Posterior cingulate gyrus (tissue), 11 donors: ENCODE data around the gene GJA3.
A peak's percentile ranks its signal among the peaks of the same experiment; 100 is the strongest.

Experiments used
- DNase-seq, 10 donors: peaks; one replicate each; pipeline versions ENCODE4 v3.0.0 to v3.0.0-alpha.2; 2020 to 2021; ENCODE audit warnings: mixed read lengths in 3 of 10
- intact Hi-C: fragments of 100-400 bp; cut with DNase I; formaldehyde crosslinking; loops from one replicate; pipeline ENCODE4 v1.15.1; 2023

Gene GJA3

DNA sequence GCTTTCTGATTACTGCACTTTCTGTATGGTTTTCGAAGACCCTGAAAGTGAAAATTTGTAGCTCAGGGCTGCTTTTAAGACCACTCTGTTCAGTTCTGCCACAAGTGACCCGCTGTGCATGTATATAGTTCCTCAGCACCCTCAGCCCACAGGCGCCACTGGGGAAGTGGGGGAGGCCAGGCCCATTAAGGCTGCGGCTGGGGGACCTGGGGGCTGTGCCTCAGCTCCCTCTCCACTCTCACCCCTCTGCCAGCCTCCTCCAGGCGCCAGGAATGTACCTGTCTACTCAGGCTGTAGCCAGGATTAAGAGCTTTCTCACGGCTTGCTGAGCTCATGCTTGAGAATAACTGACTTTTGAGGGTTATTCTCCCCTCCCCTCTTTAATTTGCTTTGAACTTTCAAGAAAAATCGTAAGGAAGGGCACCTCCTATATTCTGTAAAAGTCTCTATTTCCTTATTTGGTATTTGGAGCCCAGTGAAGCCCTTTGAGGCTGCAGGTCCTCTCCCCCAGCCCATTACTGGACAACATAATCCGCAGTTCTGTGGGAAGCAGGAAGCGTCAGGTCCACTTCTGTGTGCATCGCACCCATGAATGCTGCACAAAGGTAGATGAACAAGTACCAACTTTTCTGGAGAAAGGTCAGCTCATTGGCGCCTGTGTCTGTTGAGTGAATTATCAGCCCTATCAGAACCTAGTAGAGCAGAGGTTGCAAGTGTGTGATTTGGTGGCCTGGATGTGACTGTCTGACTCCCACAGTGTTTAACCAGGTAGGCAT lies 29.6 kb downstream of the GJA3 start:
- intact Hi-C loops: no loop called here
- no peak for DNase-seq

DNA sequence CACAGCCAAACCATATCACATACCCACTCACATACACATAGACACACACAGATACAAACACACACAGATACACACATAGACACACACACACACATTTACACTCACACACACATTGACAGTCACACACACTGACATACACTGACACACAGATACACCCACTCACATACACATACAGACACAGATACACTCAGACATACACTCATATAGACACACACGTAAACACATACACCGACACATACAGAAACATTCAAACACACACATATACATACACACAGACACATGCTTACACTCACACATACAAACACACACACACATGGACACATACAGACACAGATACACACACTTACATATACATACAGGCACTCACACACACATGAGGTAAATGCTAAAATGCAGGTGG lies 30.2 kb downstream of the GJA3 start:
- intact Hi-C loops: no loop called here

DNA sequence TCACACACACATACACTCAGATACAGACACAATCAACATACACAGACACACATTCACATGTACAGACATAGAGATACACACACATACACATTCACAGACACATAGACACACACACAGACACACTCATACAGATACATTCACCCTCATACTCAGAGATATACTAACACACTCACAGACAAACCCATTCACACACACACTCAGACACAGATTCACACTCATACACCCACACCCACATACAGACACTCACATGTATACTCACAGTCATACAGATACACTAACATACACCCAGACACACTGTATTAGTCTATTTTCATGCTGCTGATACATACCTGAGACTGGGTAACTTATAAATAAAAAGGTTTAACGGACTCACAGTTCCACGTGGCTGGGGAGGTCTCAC lies 30.8 kb downstream of the GJA3 start:
- DNase-seq: no peak
- intact Hi-C loops: no loop called here

More for the DNA sequence above, 30.2 kb downstream of the GJA3 start:
- no peak for DNase-seq

DNA sequence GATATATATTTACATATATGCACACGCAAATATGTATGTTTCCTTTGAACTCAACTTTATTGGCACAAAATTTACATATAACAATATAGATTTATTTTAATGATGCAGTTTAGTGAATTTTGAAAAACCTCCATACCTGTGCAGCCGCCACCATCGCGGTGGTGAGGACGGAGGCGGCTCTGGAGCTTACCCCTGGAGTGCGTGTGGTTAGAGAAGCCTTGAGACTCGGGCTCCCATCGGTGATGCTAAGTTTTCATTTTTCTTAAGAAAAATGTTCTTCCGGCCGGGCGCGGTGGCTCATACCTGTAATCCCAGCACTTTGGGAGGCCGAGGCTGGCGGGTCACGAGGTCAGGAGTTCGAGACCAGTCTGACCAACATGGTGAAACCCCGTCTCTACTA lies 31.8 kb downstream of the GJA3 start:
- intact Hi-C loops: no loop called here
- DNase-seq: no peak

DNA sequence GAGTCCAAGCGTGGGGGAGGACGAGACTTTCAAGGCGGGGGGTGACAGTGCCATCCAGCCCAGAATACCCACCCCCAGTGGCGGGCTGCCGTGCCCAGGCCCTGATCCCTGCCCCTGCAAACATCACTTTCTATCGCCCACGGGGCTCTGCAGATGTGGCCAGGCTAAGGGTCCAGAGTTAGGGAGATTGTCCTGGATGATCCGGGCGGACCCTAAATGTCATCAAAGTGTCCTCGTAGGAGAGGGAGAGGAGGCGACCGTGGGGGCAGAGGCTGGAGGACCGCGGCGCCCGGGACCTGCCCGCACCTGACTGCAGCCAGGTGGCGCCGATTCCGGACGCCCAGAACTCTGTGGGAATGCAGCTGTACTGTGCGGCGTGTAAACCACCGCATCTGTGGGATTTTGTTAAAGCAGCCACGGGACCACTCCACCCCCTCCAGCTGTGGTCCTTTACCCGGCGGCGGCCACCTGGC lies 32.4 kb downstream of the GJA3 start:
- intact Hi-C loops: no loop called here
- DNase-seq: no peak

DNA sequence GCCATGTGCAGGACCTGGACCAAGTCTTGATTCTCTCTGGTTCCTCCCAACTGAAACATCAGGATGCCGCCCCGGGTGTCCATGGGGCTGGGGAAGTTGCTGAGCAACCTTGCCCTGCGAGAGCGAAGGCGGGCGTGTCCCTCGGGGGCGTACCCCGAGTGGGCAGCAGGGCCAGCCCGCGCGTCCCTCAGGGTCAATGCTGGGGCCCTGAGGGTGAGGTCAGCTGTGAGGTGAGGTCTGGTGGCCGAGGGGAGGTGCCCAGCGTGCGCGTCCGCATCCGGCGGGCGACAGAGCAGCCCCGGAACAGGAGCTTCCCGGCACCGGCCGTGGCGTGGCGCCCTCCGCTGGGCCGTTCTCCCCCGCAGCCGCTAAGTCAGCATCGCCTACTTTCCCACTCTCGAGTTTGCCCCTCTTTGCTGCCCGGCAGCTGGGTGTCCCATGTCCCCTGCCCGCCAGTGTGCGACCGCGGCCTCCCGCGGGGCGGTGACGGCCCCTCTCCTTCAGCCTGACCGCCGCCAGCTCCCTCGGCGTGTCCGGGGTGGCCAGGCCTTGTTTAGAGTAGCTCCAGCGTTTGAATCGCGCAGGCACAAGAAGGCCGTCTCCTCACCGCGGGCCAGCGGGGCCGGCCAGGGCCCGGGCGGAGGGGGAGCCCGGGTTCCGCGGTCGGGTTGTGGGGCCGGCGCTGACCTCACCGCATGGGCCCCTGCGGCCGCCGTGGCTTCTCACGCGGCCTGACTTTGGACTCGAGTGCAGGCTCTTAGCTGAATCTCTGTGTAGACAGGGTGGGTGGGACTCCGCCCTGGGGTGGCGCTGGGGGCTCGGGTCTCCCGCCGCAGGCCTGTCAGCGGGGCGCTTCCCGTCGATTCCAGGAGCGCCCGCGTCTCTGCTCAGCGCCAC lies 33.0 kb downstream of the GJA3 start:
- intact Hi-C loops: no loop called here
- DNase-seq: peak in 9 of 10 donors; percentile 18 to 93 (median 62)

DNA sequence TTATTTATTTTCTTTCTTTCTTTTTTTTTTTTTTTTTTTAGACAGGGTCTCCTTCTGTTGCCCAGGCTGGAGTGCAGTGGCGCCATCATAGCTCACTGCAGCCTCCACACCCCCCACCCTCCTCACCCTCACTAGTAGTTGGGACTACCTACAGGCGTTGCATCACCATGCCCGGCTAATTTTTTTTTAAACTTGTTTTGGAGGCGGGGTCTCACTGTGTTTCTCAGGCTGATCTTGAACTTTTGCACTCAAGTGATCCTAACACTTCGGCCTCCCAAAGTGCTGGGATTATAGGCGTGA lies 33.6 kb downstream of the GJA3 start:
- intact Hi-C loops: no loop called here
- DNase-seq: no peak

DNA sequence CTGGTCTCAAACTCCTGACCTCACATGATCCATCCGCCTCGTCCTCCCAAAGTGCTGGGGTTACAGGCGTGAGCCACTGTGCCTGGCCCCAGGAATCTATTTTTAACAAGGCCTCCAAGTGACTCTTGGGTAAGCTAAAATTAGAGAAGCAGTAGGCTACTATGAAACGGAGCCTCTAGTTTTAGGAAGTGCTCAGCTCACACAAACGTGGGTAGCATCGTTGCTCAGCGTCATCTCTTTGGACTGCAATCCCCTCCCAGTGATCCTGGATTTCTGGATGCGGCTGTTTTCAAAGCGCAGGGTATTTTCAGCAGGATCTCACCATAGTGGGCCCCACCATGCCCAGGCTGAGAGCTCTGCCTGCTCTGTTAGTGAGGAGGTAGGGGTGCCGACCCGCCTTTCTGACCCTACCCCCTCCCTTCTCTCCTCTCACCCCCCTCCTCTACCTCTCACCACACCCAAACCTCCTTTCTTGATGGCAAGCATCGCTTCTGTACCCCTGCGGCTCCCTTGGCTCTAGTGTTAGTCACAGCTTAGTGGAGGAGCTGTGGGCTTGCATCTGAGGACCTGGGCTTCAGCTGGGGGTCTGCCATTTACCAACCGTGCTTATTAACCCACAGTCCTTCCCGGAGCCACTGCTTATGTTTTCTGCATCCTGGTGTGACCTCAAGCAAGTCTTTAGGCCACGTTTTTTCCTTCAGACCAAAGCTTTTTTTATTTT lies 34.2 kb downstream of the GJA3 start:
- intact Hi-C loops: no loop called here
- no peak for DNase-seq

DNA sequence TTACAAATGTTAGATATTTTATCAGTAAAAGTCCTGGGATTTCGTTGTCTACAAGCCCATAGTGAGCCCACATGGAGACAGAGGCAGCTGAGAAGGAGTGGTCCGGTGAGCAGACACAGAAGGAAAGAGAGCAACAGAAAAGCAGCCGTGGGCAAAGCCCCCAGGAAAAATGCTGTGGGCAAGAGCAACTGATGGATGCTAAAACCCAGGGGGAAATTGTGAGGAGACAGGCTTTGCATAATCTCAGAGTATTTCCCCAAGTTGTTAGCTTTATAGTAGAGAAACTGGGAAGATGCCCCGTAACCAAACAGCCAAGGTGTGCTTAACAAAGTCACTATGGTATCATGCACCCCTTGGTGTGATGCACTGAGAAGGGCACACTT lies 35.1 kb downstream of the GJA3 start:
- no peak for DNase-seq
- intact Hi-C loops: no loop called here

DNA sequence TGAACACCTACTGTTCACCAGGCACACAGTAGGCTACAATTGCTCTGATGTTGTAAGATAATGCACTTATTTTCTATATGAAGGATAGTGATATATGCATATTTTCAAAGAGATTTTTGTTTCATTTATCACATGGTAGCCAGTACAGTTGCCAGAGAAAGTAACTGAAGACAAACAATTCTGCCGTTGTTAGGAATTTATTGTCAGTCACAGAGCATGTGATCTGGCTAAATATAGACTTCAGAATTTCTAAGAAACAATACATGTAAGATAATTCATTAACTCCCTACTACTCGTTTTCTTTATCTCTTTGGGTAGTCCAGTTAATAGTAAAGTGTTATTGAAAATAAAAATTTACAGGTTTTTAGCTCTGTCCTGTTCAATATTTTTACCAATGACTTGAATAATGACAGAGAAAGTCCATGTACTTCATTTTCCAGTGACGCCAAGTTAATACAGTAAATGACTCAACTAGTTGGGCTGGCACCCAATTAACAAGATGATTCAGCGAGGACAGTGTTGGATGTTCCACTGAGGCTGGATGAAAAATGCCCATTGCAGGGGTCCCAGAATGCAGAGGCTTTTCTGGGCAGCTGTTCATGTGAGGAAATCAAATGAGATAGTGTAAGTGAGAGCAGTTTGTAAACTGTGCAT lies 35.6 kb downstream of the GJA3 start:
- DNase-seq: no peak
- intact Hi-C loops: no loop called here

DNA sequence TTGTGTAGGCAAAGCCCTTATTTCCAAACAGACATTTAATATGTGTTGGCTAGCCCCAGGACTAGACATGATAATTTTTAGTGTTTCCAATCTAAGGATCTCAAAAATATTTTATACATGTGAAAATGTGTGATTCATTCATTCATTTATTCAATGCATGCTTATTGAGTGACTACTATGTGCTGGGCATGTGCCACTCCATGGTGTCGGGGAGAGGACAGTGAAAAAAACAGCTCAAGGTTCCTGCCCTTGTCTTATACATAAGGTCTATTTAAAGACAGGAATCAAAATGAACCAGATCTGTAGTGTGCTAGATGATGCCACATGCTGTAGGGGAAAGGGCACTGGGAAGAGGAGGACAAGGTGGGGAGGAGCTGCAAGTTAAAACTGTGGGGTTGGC lies 36.5 kb downstream of the GJA3 start:
- intact Hi-C loops: no loop called here
- DNase-seq: no peak

DNA sequence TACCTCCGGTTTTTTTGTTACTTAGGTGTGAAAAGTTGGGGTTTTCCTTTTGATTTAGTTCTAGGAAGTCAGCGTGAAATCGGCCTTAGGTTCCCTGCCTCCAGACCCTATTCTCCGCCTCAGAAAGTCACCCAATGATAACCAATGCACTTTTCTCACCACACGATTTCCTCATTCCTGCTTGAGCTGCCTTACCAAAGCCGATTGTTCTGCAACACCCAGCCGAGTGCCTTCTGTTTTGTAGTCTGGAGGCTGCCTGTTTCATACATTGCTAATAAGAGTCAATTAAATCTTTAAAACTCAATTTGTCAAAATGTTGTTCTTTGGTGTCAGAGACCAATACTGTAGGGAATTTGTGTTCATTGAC lies 39.7 kb downstream of the GJA3 start:
- intact Hi-C loops: no loop called here
- DNase-seq: no peak

DNA sequence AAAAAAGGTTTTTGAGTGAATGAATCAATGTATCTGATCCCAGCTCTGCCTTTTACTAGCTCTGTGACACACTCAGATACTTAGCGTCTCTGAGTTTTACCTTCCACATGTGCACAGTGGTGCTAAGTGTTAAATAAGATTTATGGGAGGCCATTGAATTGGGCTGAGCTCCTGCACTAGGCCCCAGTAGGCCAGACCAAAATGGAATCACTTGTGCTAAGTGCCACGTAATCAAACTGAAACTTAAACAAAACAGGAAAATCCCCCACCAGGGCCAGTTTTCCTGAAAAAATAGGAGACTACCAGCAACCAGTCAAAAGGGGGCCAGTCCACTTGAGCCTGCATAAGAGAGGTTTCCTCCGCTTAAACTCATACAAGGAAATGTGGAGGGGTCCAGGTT lies 40.9 kb downstream of the GJA3 start:
- no peak for DNase-seq
- intact Hi-C loops: no loop called here

DNA sequence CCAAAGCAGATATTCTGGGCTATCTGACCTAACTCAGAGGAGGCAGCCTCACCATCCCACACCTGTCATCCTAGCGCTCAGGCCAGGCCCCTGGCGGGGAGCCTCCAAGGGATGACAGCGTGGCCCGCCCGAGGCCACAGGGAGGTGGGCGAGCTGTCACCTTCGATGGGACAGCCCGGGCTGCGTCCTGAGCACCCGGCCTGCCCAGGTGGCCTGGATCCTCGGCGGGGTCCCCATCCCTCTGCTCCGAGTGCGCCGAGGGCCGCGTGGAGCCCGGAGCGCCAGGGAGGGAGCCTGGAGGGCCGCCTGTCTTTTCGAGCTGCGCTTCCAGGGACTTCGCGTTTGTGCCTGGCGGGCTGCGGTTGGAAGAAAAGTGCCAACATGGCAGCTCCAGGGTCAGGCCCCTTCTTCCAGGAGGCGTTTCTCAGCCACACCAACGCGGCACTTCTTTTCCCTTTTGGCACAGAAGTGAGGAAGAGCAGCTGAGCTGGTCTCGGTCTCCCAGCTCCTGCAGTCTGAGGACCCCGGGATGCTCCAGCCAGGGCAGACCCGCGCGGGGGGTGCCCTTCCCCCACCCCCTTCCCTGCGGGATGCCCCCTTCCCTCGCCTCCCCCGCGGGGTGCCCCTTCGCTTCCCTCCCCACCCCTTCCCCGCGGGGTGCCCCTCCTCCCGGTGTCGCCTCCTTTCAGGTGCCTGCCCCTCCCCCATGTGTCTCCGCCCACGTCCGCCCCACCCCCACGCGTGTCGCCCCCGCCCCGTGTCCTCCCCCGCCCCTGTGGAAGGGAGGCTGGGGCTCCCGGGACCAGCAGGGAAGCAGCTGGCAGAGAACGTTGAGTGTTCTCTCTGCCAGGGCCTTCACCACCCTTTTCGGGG lies 42.3 kb downstream of the GJA3 start:
- intact Hi-C loops: no loop called here
- peak; percentile 12 to 91 (median 48) for DNase-seq

DNA sequence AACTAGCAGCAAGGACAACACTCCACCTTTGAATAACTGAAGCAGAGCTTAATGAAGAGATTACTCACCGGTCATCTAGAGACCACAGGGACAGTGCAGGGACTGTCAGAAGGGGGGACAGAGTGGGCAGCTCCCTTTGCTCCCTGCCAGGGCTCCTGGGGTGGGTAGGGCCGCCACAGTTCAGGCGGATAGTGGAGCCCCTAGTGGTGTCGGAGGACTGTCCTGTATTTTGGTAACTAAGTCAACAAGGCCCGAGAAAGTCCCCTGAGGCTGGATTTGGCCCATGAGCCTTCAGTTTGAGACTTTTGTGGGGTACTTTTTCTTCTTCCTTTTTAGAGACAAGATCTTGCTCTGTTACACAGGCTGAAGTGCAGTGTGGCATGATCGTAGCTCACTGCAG lies 44.6 kb downstream of the GJA3 start:
- DNase-seq: no peak
- intact Hi-C loops: no loop called here

DNA sequence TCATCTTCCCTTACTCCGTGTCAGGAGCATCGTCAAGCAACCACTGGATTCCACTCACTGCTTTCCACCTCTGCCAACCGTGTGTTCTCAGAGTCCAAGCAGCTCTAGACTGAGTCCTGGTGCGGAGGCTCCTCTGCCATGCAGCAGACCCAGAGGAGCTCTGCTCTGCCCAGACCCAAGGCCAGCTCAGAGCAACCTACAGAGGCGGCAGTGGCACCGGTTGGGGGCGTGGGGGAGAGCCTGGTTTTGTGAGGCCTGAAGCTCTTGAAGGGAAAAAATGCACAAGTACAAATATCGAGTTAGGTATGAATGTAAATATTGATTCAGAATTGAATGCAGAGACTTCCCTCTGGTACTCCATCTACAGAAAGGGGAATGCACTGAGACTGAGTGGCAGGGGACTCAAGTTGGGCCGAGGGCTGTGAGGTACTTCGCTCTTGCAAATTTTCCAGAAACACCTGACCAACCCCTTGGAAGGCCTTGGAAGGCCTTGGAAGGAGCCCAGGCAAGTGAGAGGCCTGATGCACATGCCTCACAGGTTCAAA lies 46.7 kb downstream of the GJA3 start:
- intact Hi-C loops: no loop called here
- no peak for DNase-seq

DNA sequence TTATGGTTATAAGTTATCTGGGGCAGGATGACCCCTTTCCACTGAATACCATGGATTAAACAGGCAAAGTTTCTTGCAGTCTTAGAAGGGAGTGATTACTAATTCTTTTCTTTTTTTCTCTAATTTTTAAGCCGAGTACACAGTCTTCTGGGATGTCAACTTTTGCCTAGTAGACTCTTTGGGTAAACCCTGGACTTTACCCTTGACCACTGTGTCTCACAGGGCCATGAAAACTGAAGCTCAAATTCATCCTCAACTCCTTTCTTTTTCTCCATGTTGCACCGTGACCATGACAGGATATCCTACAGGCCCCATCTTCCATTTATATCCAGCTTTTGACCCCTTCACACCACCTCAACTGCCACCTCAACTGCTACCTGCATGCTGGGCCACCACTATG lies 51.8 kb downstream of the GJA3 start:
- intact Hi-C loops: no loop called here
- DNase-seq: no peak

DNA sequence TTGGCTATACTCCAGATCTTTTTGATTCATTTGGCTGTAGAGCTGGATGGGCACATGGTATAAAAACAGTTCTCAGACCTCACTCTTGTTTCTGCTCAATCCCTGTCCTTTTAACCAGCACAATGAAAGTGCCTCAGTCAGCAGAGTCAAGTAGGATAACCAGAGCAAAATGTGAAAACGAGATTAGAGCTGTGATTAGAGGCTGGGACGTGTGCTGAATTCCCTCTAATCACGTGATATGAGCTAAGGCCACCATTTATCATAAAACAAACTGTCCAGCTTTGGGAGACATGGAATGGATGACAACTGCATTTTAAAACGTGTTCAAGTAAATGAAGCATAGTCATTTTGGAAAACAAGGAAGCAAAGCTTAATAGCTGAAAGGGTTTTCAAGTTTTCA lies 54.1 kb downstream of the GJA3 start:
- intact Hi-C loops: no loop called here
- DNase-seq: no peak

DNA sequence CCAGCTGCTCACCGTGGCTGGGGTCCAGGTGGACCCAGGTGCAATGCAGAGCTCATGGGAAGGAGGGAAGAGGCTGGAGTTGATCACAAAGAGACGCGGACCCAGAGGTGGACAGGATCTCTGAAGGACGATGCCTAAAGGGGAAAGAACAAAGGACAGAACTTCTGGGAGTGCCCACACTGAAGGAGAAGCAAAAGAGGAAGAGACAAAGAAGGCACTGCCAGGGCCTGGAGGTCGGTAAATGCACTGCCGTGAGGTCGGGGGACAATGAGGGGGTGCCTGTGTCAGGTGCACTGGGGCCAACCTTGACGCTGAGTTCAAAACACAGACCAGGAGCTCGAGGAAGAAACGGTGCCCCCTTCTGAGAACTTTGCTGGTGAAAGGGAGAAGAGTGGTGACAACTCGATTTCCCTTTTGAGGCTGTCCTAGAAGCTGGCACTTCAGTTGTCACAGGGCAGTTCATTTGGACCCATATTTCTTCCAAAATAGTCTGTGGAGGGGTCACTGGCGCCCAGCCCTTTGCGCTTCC lies 55.6 kb downstream of the GJA3 start:
- no peak for DNase-seq
- intact Hi-C loops: no loop called here
